ENCODE measurements around the gene CDK8. TPM values are rescaled to one million over a fixed set of nuclear protein-coding genes. Genes with fewer than 3 reads are reported as not detected.

CDK8 gene
- total RNA-seq, 1 donor from 2014 or later, result 11.1 TPM

DNA sequence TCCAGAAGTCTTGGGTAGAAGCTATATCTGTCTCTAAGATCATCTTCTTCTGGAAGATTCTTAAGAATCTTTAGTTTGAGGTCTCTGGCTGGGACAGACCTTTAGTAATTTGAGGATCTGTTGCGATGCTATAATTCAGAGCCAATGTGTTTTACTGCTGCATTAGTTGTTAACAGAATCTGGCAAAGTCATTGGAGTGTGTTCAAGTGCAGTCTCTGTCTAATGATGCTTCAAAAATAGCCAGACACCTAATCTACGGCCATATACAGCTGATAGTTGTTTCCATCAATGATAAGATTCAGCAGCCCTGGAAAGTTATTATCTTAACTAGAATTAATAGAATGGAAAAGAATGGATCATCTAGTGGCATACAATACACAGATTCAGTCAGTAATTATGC lies 72.6 kb downstream of the CDK8 start:
- Histone ChIP-seq H3K27me3 (ENCODE audit: low read depth) (no peaks in the 10 kb centered on the region), H3K4me3 (peak overlapping the region; percentile 9), H3K36me3 (no peaks in the 10 kb centered on the region), H3K27ac (replicated peaks) (peak overlapping the region; percentile 38), H3K4me1 (peaks cover 65% of the 10 kb centered on the region), H3K9me3 (replicated peaks) (peaks cover 7% of the 10 kb centered on the region)
- TF ChIP-seq, protein P1, sequence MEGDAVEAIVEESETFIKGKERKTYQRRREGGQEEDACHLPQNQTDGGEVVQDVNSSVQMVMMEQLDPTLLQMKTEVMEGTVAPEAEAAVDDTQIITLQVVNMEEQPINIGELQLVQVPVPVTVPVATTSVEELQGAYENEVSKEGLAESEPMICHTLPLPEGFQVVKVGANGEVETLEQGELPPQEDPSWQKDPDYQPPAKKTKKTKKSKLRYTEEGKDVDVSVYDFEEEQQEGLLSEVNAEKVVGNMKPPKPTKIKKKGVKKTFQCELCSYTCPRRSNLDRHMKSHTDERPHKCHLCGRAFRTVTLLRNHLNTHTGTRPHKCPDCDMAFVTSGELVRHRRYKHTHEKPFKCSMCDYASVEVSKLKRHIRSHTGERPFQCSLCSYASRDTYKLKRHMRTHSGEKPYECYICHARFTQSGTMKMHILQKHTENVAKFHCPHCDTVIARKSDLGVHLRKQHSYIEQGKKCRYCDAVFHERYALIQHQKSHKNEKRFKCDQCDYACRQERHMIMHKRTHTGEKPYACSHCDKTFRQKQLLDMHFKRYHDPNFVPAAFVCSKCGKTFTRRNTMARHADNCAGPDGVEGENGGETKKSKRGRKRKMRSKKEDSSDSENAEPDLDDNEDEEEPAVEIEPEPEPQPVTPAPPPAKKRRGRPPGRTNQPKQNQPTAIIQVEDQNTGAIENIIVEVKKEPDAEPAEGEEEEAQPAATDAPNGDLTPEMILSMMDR (IDR thresholded peaks at IDR 0.05; ENCODE audit: borderline replicate concordance), result no peak
- intact Hi-C loops (cut with micrococcal nuclease), result no loop called here
- DNase-seq, result no peak

GRCh38 chr13:26327940-26328725 lies 74.2 kb downstream of the CDK8 start:
- TF ChIP-seq, protein P1 (IDR thresholded peaks at IDR 0.05; ENCODE audit: borderline replicate concordance), result no peak
- Histone ChIP-seq H3K4me3 (no peak overlapping the region), H3K27ac (replicated peaks) (no peak overlapping the region), H3K4me1 (peaks cover 50% of the 10 kb centered on the region), H3K9me3 (replicated peaks) (peaks cover 7% of the 10 kb centered on the region), H3K27me3 (ENCODE audit: low read depth) (no peaks in the 10 kb centered on the region), H3K36me3 (no peaks in the 10 kb centered on the region)
- no peak for DNase-seq
- intact Hi-C loops (cut with micrococcal nuclease), result no loop called here

DNA sequence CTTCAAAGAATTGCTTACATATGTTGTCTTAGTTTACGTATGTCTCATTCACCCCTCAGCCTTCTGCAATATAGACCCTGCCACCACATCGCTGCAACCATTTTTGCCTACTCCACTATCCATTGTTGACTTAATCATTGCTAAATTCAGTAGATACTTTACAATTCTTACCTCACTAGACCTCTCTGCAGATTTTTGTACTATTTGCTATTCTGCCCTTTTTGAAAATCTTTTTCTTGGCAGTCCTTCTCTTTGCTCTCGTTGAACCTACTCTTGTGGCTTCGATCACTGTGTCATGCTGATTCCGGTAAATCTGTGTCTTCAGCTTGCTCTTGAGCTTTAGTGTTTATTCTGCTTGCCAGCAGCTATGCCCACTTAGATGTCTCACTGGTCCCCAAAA lies 81.2 kb downstream of the CDK8 start:
- intact Hi-C loops (cut with micrococcal nuclease), result no loop called here
- H3K9me3 ChIP-seq (replicated peaks), result no peaks in the 10 kb centered on the region
- DNase-seq, result no peak
- no peak overlapping the region for H3K27ac ChIP-seq (replicated peaks)
- H3K36me3 ChIP-seq, result no peaks in the 10 kb centered on the region
- no peaks in the 10 kb centered on the region for H3K27me3 ChIP-seq (ENCODE audit: low read depth)
- TF ChIP-seq, protein P1 (IDR thresholded peaks at IDR 0.05; ENCODE audit: borderline replicate concordance), result no peak
- no peak overlapping the region for H3K4me3 ChIP-seq
- H3K4me1 ChIP-seq, result peaks cover 18% of the 10 kb centered on the region

GRCh38 chr13:26340807-26341206 lies 86.9 kb downstream of the CDK8 start:
- peaks cover 3% of the 10 kb centered on the region for H3K36me3 ChIP-seq
- H3K4me3 ChIP-seq, result no peak overlapping the region
- TF ChIP-seq, protein P1 (IDR thresholded peaks at IDR 0.05; ENCODE audit: borderline replicate concordance), result no peak
- H3K27ac ChIP-seq (replicated peaks), result no peak overlapping the region
- no peaks in the 10 kb centered on the region for H3K27me3 ChIP-seq (ENCODE audit: low read depth)
- peaks cover 5% of the 10 kb centered on the region for H3K4me1 ChIP-seq
- DNase-seq, result no peak
- no peaks in the 10 kb centered on the region for H3K9me3 ChIP-seq (replicated peaks)
- intact Hi-C loops (cut with micrococcal nuclease), result no loop called here

GRCh38 chr13:26342898-26343297 lies 89.0 kb downstream of the CDK8 start:
- DNase-seq, result no peak
- Histone ChIP-seq H3K27ac (replicated peaks) (no peak overlapping the region), H3K4me1 (peaks cover 5% of the 10 kb centered on the region), H3K36me3 (peaks cover 3% of the 10 kb centered on the region), H3K27me3 (ENCODE audit: low read depth) (no peaks in the 10 kb centered on the region), H3K9me3 (replicated peaks) (no peaks in the 10 kb centered on the region), H3K4me3 (no peak overlapping the region)
- TF ChIP-seq, protein P1 (IDR thresholded peaks at IDR 0.05; ENCODE audit: borderline replicate concordance), result no peak
- intact Hi-C loops (cut with micrococcal nuclease), result no loop called here

Measured in left ventricle myocardium inferior (tissue), 1 donor.